ENCODE measurements around the gene C17orf78.
"Not testable (repeated sequence)": the region's sequence is repeated elsewhere in the genome, so short reads cannot be mapped to it uniquely, and the experiment has no call there.

C17orf78 gene

GRCh38 chr17:37375706-37376105 lies at the start of gene C17orf78:
Gene C17orf78 (plus strand): TSS chr17:37375985. CDS start chr17:37376093, 108 bp downstream.
- DNase-seq = no peak

GRCh38 chr17:37327341-37328090 lies 48.3 kb upstream of the C17orf78 start:
- DNase-seq = no peak

- no peak for DNase-seq
Observed at GRCh38 chr17:37338847-37339246, 36.9 kb upstream of the C17orf78 start.

DNA sequence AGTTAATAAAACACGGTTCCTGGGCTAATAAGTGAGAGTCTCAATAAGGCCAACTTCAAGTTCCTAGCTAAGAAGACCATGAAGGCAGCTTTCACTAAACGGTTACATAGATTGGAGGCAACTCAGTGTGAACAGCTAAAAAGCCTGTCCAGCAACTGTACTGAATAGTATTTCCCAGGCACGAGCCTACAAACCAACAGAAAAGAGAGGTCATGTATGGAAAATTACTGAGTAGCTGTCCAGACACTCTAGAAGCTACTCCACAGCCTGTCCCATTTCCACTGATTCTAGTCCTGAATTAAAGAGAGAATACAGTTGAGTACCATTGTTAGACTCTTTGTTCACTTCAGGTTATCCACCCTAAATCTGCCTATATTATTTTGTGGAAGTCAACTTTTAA lies 36.5 kb upstream of the C17orf78 start:
- DNase-seq = no peak

- no peak for DNase-seq
Observed at GRCh38 chr17:37340804-37341203, 35.0 kb upstream of the C17orf78 start.

GRCh38 chr17:37342589-37342988 lies 33.2 kb upstream of the C17orf78 start:
- DNase-seq = no peak

- DNase-seq = no peak
Observed at GRCh38 chr17:37344519-37344918, 31.3 kb upstream of the C17orf78 start.

GRCh38 chr17:37346863-37347402 lies 28.9 kb upstream of the C17orf78 start:
- DNase-seq = not testable (repeated sequence)

DNA sequence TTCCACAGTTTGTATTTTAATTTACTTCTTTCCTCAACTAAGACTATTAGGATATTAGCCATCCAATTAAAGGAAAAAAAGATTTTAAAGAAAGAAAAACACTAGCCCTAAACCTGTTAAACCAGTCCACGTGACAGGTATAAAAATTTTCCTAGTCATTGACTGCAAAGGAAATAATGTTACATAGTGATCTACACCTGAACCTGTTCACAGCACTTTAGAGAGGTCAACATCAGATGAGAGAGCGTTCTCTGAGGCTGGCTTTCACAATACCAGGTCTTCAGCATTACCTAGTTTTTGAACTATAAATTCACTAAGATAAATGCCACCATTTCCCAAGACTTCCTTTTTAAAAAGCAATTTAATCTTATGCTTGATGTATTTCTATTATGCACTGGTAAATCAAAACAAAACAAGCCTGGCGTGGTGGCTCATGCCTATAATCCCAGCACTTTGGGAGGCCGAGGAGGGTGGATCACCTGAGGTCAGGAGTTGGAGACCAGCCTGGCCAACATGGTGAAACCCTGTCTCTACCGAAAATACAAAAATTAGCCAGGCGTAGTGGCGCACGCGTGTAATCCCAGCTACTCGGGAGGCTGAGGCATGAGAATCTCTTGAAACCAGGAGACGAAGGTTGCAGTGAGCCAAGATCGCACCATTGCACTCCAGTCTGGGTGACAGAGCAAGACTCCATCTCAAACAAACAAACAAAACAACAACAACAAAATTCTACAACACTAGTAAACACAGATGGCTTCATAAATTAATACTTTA lies 18.8 kb upstream of the C17orf78 start:
- not testable (repeated sequence) for DNase-seq

DNA sequence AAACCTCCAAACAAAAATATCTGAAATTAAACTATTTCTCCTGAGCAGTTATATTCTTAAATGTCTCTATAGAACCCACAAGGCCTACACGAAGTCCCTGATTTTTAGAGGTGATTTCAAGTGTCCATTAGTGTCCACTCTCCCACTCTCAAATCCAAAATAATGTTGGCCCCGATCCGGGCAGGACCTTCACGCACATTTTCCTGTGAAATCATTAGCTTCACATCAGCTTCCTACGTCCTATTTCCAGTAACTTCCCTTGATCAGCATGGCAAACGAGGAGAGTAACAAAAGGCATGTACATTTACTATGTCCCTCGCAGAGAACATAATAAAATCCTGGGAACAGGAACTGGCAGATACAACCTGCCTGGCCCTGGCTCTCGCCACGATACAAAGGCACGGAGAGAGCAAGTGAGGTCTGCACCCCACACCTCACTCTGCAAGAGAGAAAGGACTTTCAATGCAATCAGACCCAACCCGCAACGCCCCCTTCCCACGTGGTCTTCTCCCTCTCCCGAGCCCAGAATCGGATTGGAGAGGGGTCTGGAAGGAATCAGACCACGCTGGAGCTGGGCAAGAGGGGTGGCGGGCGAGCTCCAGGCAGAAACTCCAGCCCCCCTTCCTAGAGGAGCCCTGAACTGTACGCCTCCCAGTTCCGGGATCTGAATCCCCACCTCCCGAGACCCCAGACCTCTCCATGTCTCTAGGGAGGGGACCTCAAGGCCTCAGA lies 17.5 kb upstream of the C17orf78 start:
- peak; percentile 55 to 59 for DNase-seq

DNA sequence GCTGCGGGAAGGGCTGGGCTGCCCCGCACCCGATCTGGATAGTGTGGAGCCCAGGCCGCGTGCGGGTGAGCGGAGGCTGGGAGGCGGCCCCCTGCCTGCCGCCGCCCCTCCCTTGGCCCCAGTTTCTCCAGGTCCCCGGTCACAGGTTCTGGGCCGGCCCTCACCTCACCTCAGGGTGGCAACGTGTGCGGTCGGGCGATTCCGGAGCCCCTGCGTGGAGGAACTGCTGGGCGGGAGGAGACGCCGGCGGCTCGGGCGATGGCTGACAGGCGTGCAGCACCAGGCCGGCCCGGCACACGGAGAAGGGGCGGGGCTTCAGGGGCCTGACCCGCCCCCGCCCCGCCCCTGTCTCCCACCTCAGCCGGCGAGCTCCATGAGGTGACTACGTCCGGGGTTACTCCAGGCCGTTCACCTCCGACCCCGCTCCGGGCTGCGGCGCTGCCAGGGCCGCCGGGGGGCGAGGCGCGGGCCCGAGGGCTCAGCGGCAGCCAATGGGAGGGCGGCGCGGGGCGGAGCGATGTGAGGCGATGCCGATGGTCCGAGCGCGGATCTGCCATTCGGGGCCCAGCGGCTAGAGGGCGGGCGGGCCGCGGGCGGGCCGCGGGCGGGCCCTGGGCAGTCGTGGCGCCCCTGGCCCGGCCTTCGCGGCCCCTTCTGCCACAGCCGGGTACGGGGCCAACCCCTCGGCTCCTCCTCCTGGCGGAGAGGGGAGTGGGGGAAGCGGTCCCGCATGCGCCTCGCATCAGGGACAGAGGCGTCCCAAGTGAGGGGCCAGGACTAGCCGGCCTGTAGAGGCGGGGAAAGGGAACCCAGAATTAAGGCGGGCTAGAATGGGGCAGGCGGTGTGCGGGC lies 16.7 kb upstream of the C17orf78 start:
- peak; percentile 91 to 93 for DNase-seq

GRCh38 chr17:37359682-37360188 lies 16.1 kb upstream of the C17orf78 start:
- DNase-seq = peak in 1 of 2 experiments; percentile 41

DNA sequence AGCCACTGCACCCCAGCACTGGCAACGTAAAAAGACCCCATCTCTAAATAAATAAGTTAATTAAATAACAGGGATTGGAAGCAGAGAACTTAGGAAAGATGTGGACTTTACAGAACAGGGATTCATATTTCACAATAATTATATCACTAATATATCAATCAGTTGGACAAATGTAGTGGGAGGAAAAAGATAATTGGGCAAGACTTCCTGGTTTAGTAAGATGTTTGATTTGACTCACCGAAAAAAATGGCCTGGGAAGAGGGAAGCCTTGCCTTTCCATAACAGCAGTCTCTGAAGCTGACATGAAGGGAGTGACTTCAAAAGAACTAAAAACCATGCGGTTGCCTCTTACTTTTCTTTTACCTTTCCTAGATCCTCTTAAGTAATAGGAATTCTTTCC lies 15.2 kb upstream of the C17orf78 start:
- DNase-seq = no peak

DNA sequence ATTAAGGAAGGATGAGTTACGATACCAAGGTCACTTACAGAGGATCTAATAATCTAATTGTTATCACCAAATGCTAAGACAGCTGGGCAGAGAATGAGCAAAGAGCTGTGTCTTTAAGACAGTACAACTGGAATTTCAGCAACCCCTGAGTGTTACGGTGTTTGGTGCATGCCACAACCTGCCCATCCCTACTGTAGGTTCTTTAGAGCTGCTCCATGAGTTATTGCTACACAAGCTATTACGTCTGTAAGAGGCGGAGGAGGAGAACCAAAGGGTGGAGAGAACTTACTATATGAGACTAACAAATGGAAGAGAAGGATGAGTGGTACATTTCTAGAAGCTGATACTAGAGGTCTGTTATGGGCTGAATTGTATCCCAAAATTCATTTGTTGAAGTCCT lies 14.2 kb upstream of the C17orf78 start:
- DNase-seq = no peak

DNA sequence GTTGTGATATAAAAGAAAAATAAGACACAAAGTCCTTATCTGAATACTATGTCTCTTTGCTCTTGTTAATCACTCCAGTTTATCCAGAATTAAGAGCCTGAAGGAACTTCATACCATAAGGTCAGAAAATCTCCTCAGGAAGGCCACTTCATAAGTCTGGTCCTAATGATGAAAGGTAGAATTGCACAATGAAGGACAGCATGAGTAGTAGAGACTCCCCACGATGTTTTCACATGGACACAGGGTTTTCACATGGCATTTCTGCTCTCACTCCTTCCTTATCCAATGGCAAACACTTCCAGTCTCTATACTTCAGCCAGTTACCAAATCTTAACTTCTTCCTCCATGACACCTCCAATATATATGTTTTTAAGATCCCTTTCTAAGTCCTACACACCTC lies 10.2 kb upstream of the C17orf78 start:
- DNase-seq = no peak

- no peak for DNase-seq
Observed at GRCh38 chr17:37368577-37368976, 7.2 kb upstream of the C17orf78 start.

DNA sequence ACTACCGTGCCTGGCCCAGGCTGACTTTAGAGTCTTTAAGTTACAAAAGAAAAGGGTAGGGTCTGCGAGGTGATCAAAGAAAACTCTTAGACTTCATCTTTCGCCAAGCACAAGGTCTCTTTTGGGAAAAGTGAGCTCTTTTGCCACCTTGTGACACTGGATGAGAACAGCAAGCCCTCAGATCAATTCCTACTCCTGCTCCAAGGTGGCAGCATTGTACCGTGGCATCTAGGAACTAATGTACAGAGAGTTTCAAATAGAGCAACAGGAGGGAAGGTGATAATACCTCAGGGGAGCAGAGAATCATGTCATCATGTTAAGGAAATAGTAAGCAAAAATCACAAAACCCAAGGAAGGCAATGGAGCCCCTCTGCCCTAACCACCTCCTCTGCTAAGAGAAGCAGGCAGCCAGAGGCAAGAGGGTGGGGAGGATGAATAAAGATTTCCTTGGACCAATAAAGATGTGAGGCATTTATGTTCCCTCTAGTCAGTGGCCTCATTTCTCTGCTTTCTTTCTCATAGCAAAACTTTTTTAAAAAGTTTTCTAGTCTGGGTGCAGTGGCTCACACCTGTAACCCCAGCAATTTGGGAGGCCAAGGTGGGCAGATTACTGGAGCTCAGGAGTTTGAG lies 2.1 kb upstream of the C17orf78 start:
- DNase-seq = peak; percentile 91 to 92

DNA sequence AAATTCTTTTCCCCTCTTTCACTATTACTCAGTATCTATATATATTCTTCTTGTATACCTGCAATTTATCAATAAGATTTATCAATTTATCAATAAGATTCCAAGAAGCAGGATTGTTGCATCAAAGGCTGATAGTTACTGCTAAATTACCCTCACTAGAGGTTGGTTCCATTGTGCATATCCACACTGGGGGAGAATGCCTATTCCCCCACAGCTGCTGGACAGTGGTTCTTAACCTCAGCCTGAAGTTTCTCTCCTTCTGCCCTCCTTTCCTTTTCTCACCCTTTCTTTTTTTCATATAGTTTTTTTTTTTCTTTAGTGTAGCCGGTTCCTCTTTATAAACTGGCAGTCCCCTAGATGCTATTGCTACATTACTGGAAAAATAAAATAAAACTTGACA lies 6.3 kb downstream of the C17orf78 start:
- DNase-seq = no peak

DNA sequence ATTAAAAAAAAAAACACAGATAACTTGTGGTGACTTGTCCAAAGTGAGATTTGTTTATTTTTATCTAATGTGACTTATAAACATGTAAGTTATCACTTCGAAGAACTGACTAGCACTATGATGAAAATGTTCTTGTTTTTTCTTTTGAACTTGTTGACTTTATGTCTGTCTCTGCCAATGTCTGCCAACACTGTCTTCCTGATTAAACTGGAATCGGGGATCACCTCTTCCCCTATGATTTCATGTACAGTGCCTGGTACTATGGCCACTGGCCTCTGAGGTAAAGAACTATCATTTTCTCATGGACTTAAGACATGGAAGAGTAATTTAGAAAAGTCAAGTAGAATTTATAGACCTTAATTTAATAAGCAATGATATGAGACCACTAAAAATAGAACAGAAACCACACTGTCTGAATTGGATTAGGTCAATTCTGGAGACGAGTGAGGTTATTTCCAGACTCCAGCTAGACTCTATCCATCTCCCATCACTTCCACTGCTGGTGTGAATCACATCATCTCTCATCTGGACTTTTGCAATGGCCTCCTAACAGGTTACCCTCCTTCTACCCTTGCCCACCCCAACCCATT lies 8.9 kb downstream of the C17orf78 start:
- DNase-seq = no peak

GRCh38 chr17:37385474-37385990 lies 9.7 kb downstream of the C17orf78 start:
- DNase-seq = no peak

DNA sequence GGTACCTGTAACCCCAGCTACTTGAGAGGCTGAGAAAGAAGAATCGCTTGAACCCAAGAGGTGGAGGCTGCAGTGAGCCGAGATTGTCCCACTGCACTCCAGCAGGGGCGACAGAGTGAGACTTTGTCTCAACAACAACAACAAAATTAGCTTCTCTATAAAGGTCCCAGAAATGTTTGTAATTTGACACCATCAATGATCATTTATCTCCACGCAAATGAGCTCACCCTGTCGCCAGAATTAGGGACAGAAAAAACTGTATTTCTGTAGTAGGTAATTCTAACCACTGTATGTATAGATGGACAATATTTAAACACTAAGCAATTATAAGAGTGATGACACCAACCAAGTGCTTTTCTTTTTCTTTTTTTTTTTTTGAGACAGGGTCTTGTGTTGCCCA lies 10.7 kb downstream of the C17orf78 start:
- no peak for DNase-seq
